AG09309 (cell line): ENCODE data around the gene DCDC2B.

Experiments used
- DNase-seq: peaks from one replicate; pipeline ENCODE4 v3.0.0-alpha.2; 2010; ENCODE audit warnings: low read depth
- H3K4me3 ChIP-seq: 2 replicates; pipeline ENCODE4 v1.5.1; 2011; ENCODE audit warnings: mild to moderate bottlenecking, low read depth, low read length, moderate library complexity; ENCODE audit not compliant: control insufficient read depth
- TF ChIP-seq, protein P1 (sequence below): IDR thresholded peaks from 2 replicates; pipeline ENCODE4 v1.5.1; 2011; ENCODE audit warnings: mild to moderate bottlenecking, low read depth, low read length, inconsistent platforms; ENCODE audit not compliant: insufficient read depth, control insufficient read depth; ENCODE audit errors: missing control alignments

DCDC2B gene

GRCh38 chr1:32184650-32185049, 24.2 kb upstream of the DCDC2B start:
- H3K4me3 ChIP-seq, result no peak overlapping the region
- no peak for DNase-seq
- TF ChIP-seq, protein P1, sequence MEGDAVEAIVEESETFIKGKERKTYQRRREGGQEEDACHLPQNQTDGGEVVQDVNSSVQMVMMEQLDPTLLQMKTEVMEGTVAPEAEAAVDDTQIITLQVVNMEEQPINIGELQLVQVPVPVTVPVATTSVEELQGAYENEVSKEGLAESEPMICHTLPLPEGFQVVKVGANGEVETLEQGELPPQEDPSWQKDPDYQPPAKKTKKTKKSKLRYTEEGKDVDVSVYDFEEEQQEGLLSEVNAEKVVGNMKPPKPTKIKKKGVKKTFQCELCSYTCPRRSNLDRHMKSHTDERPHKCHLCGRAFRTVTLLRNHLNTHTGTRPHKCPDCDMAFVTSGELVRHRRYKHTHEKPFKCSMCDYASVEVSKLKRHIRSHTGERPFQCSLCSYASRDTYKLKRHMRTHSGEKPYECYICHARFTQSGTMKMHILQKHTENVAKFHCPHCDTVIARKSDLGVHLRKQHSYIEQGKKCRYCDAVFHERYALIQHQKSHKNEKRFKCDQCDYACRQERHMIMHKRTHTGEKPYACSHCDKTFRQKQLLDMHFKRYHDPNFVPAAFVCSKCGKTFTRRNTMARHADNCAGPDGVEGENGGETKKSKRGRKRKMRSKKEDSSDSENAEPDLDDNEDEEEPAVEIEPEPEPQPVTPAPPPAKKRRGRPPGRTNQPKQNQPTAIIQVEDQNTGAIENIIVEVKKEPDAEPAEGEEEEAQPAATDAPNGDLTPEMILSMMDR, result no peak

- TF ChIP-seq, protein P1, result no peak
- DNase-seq, result no peak
- H3K4me3 ChIP-seq, result no peak overlapping the region
Measured at GRCh38 chr1:32186077-32186476, 22.8 kb upstream of the DCDC2B start.

- no peak for DNase-seq
- no peak overlapping the region for H3K4me3 ChIP-seq
- TF ChIP-seq, protein P1, result no peak
Measured at GRCh38 chr1:32186491-32186890, 22.4 kb upstream of the DCDC2B start.

DNA sequence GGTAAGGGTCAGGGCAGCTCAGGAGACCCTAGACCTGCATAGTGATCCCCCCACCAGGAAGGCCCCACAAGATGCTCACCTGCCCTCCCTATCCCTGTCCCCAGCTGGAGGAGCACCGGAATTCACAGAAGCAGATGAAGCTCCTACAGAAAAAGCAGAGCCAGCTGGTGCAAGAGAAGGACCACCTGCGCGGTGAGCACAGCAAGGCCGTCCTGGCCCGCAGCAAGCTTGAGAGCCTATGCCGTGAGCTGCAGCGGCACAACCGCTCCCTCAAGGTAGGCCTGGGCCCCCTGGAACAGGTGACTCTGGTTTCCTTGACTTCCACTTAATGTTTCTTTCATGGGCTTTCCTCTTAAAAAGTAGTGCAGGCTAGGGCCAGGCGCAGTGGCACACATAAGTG, 21.0 kb upstream of the DCDC2B start:
- H3K4me3 ChIP-seq, result no peak overlapping the region
- TF ChIP-seq, protein P1, result no peak
- DNase-seq, result no peak

- TF ChIP-seq, protein P1, result no peak
- no peak overlapping the region for H3K4me3 ChIP-seq
- DNase-seq, result no peak
Measured at GRCh38 chr1:32192220-32192948, 16.5 kb upstream of the DCDC2B start.

DNA sequence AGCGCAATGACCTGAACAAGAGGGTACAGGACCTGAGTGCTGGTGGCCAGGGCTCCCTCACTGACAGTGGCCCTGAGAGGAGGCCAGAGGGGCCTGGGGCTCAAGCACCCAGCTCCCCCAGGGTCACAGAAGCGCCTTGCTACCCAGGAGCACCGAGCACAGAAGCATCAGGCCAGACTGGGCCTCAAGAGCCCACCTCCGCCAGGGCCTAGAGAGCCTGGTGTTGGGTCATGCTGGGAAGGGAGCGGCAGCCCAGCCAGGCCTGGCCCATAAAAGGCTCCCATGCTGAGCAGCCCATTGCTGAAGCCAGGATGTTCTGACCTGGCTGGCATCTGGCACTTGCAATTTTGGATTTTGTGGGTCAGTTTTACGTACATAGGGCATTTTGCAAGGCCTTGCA, 13.9 kb upstream of the DCDC2B start:
- DNase-seq, result no peak
- H3K4me3 ChIP-seq, result no peak overlapping the region
- TF ChIP-seq, protein P1, result no peak
